IPS-NIHi7 (cell line): ENCODE data around the gene AKAP13.
A peak's percentile ranks its signal among the peaks of the same experiment; 100 is the strongest.

ENCODE experiments used
- DNase-seq: peaks from one replicate; pipeline ENCODE4 v3.0.0; 2012; ENCODE audit warnings: mixed read lengths; ENCODE audit errors: extremely low spot score

Gene AKAP13

GRCh38 chr15:85766001-85766831 lies 385.8 kb downstream of the AKAP13 start:
- DNase-seq, result peak; percentile 50

DNA sequence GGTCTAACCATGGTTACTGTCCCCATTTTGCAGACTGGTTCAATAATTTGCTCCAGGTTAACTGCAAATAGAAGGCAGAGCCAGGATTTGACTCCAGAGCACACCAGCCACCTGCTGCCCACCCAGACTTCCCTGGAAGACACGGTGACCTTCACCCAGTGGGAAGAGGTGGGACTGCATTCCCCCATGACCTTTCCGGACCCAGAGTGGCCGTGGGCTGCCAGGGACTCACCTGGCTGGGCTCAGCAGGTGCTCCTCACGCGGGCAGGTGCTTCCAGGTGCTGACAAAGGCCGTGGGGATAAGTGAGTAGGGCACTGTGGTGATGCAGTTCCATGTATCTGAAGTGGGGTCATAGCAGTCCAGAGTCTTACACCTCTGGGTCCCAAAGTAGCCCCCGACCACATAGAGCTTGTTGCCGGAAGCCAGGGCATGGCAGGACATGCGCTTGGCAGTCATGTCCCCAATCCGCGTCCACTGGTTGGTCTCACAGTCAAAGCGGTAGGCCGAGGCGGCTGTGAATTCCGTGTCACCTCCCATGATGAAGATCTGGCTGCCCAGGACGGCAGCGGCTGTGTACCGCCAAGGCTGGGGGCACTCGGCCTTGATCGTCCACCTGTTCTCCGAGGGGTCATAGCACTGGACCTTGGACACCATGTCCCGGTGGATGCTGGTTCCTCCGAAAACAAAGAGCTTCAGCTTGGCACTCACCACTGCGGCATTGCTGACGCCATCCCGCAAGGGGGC lies 387.6 kb downstream of the AKAP13 start:
- DNase-seq, result no peak

DNA sequence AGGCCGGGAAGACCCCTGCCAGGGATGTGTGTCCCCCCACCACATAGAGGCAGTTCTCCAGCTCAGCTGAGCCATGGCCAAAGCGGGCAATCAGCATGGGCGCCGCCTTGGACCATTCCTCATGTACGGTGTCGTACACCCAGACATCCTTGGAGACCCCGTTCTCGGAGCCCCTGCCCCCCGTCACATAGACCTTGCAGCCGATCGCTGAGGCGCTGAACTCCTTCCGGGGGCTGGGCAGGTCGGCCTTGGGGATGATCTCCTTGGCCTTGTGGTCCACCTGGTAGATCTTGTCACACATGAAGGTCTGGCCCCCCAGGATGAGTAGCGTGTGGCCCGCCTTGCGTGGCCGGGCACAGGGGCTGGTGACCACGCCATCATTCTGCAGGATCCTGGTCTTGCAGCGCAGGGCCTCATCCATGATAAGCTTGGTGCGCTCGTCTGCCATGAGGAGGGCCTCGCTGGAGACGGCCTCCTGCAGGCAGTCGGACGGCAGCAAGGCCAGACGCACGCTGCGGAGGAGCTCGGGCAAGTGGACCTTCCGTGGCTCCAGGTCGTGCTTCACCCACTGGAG lies 388.3 kb downstream of the AKAP13 start:
- no peak for DNase-seq

- no peak for DNase-seq
These were observed 388.9 kb downstream of the AKAP13 start for GRCh38 chr15:85769182-85769900.

- no peak for DNase-seq
These were observed 390.0 kb downstream of the AKAP13 start for GRCh38 chr15:85770096-85771041.

DNA sequence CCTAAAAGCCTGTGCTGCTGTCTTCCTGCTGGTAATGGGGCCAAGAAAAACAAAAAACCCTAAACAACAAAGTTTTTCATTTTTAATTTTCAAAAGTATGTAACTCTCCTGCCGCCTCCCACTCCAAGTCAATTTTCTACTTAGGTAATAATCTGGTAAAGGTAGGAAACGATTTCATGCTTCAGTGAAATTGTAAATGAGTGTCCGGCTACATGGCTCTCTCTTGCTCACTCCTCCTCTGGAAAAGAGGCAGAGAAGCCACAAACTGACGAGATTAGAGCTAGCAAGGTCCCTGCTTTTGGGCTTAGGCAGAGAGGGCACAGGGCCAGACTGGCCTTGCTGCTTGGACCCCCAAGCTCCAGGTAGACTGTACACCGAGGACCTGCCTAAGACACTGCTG lies 390.9 kb downstream of the AKAP13 start:
- no peak for DNase-seq

GRCh38 chr15:85771781-85772445 lies 391.5 kb downstream of the AKAP13 start:
- no peak for DNase-seq

DNA sequence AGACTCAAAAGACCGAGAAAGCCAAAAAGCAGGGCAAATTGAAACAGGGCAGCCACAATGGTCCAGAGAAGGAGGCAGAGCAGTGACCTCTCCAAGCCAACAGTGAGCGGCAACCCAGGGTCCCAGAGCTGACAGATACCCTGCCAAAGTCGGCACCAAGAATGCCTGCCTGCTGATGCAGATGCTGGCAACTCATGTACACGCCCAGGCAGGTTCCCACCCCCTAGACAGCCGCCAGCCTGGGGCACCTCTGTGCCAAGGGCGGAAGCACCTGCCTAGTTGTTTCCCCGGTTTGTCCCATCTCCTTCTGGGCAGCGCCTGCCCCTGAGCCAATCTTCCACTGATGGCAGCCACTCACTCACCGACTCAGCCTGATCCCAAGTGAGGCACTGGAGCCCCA lies 392.3 kb downstream of the AKAP13 start:
- DNase-seq, result no peak

GRCh38 chr15:85773249-85773648 lies 392.8 kb downstream of the AKAP13 start:
- DNase-seq, result no peak

DNA sequence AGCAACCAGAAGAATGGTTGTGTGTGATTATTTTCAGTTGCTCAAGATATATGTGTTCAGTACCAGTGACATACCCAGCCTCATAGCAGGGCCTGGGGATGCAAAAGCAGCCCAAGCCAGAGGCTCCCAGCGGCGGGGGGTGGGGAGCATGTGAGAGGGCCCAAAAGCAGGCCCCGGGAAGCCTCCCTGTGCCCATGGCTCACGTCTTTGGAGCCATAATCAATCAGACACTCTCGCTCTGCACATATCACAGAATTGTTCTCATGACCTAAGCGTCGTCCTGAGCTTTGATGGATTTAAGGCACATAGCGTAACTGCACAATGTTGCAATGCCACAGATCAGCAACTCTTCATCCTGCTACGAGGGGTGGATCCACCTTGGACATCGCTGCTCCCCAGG lies 393.6 kb downstream of the AKAP13 start:
- no peak for DNase-seq

- DNase-seq, result no peak
These were observed 397.1 kb downstream of the AKAP13 start for GRCh38 chr15:85777250-85778106.

GRCh38 chr15:85778107-85778776 lies 397.8 kb downstream of the AKAP13 start:
- DNase-seq, result no peak

GRCh38 chr15:85779249-85779648 lies 398.8 kb downstream of the AKAP13 start:
- DNase-seq, result no peak

DNA sequence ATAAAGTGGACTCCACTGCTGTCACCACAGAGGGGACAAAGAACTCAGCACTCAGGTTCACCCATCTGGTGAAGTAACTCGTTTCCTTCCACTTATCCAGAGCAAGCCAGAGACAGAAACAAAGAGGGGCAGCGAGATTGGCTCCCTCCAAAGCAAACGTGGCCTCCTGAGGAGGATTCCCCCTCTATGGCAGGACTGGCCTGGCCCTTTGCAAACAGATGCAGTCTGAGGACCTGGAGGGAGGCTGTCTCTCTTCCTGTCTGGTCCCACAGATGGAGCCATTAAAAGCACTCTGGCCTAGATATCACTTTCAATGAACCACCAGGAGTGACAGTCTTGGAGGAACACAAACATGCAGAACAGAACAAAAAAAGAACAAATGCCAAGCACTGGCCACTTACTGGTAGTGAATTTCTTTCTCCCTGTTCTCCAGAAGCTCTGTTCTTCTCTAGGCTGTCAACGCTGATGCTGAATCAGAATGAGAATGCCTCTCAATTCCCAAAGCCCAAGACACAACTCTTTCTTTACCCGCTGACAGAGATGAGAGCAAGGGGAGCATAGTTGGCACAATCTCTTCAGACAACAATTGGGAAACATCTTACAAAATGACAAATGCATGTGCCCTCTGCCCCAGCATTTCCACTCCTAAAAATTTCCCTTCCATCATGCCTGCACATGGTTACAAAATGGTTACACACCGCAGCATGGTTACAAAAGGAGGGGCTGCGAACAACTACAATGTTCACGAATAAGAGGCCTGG lies 400.0 kb downstream of the AKAP13 start:
- no peak for DNase-seq

DNA sequence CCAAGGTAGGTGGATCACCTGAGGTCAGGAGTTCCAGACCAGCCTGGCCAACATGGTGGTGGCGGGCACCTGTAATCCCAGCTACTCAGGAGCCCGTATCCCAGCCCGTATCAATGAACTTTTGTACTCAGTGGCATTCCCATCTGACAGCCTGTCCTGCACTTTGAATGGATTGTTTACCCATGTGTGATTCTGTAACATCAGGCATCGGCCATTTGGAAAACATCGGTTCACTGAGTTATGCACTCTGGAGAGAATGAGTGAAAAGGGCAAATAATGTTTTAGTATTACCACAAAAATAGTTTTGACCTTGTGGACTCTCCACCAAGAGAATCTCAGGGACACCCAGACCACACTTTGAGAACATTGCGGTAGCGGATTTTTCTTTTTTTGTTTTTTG lies 400.7 kb downstream of the AKAP13 start:
- no peak for DNase-seq

DNA sequence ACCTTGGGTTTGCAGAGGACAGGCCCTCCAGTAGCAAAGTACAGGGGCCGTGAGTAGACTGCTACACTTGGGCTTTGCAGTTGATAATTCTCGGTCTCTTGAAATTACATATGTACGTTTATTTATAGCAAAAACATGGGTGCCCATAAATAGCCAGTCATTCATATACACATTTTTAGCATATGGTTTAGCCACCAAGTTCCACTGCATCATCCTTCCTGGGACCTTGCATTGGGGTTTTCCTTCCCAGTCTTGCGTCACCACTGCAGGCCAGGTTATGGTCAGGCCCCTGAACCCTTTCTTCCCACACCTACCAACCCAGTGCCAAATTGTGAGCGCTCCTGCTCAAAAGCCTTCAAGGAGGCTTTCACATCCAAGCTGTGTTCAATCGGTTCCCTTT lies 401.7 kb downstream of the AKAP13 start:
- DNase-seq, result no peak

DNA sequence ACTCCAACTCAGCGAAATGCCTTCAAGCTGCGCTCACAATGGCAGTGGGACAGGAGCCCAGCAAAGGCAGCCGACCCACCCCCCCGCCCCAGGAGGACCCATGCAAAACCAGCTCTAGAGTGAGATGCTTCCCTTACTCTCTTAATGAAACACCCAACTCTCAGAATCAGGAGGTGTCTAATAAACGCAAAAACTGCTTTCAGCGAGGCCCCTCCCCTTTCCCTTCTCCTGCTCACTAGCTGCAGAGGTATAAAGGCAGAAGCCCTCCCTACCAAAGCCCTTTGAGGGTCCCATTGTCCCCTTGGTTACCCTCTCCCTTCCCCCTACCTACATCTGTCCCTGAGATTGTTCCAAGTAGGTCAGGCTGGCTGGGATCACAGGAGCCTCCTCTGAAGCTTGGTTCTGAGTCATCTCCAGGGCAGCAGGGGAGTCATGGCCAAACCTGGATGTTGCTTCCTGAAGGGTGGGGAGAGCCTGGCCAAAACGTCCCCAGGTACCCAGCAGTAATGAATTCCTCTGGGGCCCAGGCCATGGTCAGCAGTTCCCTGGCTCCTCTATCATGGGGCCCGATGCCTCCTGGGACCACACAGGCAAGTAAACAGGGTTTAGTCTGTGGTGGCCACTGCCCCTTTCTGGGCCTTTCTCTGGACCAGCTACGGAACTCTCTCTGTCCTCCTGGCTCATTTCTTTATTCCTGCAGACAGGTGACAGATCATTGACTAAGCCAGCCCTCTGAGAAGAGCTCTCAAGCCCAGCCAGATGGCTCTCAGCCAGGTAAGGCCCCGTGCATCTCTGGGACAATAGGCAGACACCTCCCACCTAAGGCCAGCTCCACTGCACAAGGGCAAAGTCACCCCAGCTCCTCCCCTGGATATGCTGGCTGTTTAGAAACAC lies 405.7 kb downstream of the AKAP13 start:
- no peak for DNase-seq
